ENCODE measurements around the gene CDCA3.

Gene CDCA3

GRCh38 chr12:6831450-6831995 lies 19.6 kb downstream of the CDCA3 start:
- no peak for DNase-seq

GRCh38 chr12:6830999-6831398 lies 20.1 kb downstream of the CDCA3 start:
- DNase-seq = no peak

GRCh38 chr12:6830286-6830890 lies 20.7 kb downstream of the CDCA3 start:
- no peak for DNase-seq

- DNase-seq = no peak
Measured at GRCh38 chr12:6829536-6830220, 21.4 kb downstream of the CDCA3 start.

GRCh38 chr12:6828781-6829535 lies 22.1 kb downstream of the CDCA3 start:
- DNase-seq = peak; percentile 33

- DNase-seq = no peak
Measured at GRCh38 chr12:6827982-6828780, 22.9 kb downstream of the CDCA3 start, which contains the start of gene P3H3. Gene P3H3 (plus strand): TSS chr12:6828407. CDS start chr12:6828441, 34 bp downstream.

GRCh38 chr12:6827437-6827911 lies 23.6 kb downstream of the CDCA3 start:
- DNase-seq = peak; percentile 59

- DNase-seq = no peak
Measured at GRCh38 chr12:6826734-6827436, 24.2 kb downstream of the CDCA3 start.

GRCh38 chr12:6826125-6826733 lies 24.9 kb downstream of the CDCA3 start:
- no peak for DNase-seq

- DNase-seq = peak; percentile 82
Measured at GRCh38 chr12:6825398-6826124, 25.5 kb downstream of the CDCA3 start.

- DNase-seq = no peak
Measured at GRCh38 chr12:6824901-6825381, 26.1 kb downstream of the CDCA3 start.

- DNase-seq = no peak
Measured at GRCh38 chr12:6824085-6824775, 26.9 kb downstream of the CDCA3 start.

- no peak for DNase-seq
Measured at GRCh38 chr12:6823182-6824084, 27.7 kb downstream of the CDCA3 start.

- no peak for DNase-seq
Measured at GRCh38 chr12:6822426-6823135, 28.5 kb downstream of the CDCA3 start.

GRCh38 chr12:6821591-6822425 lies 29.3 kb downstream of the CDCA3 start, which contains the start of gene GPR162:
Gene GPR162 (plus strand): TSS chr12:6821821. CDS start chr12:6823899, 2,078 bp downstream.
- DNase-seq = no peak

- DNase-seq = no peak
Measured at GRCh38 chr12:6820166-6820565, 30.9 kb downstream of the CDCA3 start.

All from stimulated activated CD4-positive, alpha-beta T cell treated with anti-CD3 and anti-CD28 coated beads, Interleukin-1b, Interleukin-23, amount 100 ng/mL, for 48 hours (primary cell).